OCI-M2 (cell line): ENCODE measurements around the gene BABAM1.

Source experiments
- DNase-seq: peaks from one replicate; lab custom pipeline; 2025; ENCODE audit not compliant: unreplicated experiment; lab: John Stamatoyannopoulos, UW

BABAM1 gene

DNA sequence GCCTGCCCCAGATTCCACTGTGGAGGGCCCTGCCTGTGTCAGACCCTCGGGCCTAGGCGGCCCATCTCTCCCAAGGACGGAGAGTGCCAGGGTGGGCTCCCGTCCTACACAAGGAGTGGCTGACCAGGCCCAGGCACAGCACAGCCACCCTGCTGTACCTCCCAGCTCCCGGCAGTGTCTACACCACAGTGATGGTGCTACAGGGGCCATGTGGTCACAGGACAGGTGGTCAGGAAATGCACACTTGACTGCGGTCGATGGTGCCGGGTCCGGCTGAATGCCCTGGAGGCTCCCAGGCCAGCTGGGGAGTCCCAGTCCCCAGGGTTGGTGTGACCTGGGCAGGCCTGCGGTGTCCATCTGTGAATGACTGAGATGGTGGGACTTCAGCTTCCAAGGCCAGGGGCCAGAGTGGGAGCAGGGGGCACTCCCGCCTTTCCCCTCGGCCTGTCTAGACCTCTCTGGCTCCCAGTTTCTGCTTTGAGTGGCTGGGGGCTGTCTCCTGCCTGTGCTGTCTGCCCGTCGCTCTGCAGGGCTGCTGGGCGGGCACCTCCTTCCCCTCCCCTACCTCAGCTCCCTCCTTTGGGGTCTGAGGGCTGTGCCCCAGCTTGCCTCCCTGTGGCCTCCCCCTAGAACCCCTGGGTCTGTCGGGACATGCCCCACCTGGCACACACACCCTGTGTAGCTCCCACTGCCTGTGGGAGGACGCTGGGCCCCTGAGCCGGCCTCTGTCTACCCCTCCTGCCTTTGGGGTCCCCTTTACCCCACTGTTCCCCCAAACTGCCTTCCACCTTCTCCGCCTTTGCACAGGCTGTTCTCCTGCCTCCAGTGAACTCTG is 54.6 kb downstream of the BABAM1 start:
- DNase-seq: no peak

DNA sequence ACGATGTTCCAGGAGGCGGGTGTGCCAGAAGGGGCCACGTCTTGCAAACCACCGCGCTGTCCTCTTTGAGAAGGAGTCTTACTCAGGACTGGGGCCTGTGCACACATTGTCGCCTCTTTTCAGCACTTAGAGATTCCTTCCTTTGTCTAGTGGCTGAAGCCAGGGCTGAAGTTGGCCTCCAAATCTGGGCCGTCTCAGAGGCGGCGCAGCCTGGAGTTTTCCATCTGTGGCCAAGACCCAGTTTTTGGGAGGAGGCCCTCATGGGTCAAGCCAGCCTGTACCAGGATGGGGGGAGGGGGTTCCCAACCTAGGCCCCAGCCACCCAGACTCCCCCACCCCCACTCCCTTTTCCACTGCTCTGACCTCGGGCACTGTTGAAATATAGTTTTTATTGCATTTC is 55.6 kb downstream of the BABAM1 start:
- DNase-seq: no peak

DNA sequence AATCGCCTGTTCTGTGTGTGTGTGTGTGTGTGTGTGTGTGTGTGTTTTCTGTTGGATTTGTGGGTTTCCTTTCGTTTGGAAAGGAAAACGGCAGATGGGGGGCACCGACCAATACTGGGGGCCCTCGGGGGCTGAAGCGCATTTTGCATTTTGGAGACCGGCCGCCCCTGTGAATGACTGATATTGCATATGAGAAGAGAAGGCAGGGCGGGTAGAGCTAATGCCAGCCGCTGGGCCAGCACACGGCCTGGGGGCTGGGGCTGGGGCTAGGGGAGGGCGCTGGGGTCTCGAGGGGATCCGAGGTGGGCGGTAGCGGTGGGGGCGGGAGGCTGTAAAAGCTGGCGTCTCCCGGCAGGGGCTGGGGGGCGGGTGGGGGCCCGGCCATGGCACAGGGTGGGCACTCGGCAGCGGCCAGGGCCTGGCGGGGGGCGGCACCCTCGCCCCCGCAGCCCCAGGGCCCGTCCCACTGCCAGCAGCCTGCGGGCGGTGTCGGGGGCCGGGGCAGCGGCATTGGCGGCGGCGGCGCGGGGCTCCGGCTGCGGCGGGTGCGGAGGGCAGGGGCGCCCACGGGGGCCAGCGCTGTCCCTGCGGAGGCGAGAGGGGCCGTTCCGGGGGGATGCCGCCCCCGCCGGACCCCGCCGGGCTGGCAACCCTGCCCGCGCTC is 56.2 kb downstream of the BABAM1 start:
- DNase-seq: no peak

DNA sequence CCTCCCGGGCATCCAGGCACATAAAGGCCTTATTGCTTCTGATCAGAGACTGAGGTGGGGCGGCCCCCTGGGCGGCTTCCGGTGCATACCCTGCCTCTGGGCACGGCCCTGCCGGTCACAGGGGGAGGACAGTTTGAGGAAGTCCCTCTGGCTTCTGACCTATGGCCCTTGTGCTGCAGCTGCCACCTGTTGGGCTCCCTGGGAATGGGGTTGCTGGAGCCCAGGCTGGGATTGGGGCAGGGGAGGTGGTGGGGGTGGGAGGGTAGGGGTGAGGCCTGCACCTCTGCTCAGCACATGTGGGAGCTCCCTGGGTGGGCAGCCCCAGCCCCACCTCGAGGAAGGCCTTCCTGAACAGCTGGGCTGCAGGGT is 56.7 kb downstream of the BABAM1 start:
- no peak for DNase-seq

DNA sequence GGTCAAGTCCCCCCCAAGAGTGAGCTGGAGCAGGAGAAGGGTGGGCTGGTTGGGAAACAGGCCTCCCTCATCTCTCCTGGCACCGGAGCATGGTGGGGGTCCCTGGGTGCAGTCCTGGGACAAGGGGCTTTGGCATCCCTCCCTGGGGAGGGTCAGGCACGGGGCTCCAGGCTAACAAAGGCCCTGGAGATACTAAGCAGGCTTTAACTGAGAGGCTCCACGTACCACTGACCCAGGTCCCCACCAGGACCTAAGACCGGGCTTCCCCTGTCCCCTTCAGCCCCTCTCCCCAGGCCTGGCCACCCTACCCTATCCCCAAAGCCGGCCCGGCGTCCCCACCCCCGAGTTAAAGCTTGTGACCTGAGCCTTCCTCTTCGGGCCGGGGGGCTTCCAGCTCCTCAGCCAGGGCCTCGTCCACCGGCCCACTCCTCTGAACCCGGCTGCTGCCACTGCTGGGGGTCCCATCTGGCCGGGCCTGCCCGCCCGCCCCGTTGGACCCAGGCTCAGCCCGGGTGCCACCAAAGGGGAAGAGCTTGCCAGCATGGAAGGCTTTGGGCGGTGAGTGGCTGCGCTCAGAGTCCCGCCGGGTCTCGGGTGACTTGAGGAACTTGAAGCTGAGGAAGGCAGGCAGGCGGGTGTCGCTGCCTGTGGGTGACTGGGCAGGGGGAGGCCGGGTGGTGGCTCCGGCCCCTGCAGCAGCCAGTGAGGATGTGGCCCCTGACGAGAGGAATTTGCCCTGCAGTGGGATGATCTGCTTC is 57.3 kb downstream of the BABAM1 start:
- DNase-seq: no peak

DNA sequence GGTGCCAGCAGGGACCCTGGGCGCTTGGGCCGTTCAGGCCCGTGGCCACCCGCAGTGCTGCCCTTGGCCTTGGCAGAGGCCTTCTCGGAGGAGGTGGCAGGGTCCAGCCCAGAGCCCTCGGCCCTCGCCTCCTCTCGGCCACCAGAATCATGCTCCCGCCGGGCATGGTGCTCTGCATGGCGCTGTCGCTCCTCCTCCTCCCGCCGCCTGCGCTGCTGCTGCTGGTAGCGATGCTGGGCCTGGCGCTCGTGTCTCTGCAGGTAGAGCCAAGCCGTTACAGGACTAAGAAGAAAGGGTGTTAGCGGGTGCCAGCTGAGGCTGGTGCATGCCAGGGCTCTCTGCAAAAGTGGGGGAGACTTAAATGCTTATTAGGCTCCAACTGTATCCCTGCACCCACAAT is 57.9 kb downstream of the BABAM1 start:
- DNase-seq: no peak

DNA sequence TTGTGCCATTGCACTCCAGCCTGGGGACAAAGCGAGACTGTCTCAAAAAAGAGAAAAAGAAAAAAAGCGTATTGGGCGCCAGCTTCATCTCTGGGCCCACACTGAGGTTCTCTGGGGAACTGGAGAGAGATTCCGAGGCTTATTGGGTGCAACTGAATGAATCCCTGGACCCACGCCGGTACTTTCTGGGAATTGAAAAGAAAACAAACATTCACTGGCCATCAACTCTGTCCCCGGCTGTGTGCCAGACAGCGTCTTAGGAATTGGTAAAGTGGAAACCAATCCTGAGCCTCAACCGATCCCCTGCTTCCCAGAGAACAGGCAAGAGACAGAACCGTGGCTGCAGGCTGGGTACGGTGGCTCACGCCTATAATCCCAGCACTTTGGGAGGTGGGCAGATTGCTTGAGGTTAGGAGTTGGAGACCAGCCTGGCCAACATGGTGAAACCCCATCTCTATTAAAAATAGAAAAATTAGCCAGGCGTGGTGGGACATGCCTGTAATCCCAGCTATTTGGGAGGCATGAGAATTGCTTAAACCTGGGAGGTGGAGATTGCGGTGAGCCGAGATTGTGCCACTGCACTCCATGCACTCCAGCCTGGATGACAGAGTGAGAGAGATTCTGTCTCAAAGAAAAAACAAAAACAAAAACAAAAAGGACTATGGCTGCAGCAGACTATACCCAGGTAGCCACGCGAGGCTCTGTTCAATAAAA is 58.8 kb downstream of the BABAM1 start:
- no peak for DNase-seq

DNA sequence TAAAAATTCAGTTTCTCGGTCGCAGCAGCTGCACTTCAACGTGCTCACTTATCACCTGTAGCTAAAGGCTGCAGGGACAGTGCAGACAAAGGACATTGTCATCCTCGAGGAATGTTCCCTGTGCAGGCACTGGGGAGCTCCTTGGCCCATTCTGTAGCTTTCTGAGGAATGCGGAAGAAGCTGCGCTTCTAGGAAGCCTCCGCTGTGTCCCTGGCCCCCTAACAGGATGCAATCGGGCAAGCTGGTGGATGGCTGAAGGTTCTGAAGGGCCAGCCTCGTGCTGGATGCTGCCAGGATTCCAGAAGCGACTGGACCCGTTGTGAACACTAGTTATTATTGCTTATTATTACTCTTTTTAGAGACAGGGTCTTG is 59.3 kb downstream of the BABAM1 start:
- DNase-seq: no peak

DNA sequence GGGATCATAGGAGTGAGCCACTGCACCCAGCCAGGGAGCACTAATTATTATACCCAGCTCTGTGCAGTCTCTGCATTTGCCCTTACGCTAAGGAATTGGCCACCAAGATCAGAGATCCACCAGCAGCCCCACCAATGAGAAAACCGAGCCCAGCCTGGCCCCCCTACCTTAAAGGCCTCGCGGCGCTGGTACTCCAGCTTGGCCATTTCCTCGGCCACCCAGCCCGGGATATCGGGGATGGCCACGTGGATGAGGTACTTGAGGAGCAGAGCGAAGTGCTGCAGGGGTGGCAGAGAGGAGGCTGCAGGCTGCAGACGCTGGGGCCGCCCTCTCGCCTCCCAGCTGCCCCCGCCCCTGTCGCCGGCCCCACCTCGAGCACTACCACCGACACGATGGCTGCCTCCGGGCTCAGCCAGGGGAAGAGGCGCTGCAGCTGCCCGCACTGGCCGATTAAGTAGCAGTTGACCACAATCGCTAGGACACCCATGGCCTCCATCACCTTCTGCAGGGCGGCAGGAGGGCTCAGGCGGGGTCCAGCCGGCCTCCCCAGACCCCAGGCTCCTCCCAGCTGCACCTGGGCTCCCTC is 59.9 kb downstream of the BABAM1 start:
- DNase-seq: no peak

DNA sequence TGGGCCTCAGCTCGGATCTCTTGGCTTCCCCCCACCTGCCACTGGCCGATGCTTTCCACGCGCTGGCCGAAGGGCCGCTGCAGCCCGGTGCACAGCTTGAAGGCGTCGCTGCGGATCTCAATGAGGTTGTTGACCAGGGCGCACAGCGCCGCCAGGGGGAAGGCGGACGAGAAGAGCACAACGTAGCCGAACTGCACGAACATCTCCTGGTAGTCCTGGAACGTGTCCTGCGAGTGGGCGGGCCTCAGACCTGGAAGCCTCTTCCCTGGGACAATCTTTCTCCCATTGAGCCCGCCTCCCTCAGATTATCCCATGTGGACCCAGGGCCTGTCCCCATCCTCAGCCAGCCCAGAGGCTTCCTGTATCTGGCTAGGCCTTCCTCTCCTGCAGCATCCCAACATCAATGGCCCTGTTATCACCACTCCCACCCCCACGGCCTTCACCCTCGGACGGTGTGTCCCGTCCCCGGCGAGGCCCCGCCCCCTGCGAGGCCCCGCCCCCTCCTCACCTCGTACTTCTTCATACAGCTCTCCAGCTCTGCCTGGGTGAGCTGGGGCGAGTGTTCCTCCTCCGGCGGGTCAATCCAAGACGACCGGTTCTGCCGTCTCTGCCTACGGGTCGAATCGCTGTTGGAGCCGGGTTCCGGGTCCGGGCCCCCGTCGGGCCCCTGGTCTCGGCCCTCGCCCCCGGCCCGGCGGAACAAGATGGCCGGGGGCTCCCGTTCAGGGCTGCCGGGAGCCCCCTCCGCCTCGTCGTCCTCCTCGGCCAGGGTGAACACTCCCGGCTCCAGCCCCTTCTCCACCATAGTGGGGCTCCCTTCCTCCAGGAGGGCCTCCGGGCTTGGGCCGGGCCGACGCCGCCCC is 60.6 kb downstream of the BABAM1 start:
- DNase-seq: no peak
